Measurements from ENCODE around the gene MICAL3.

GRCh38 chr22:18063306-18063705 is 38.9 kb upstream of the MICAL3 start:
- TF ChIP-seq CTCF (IDR thresholded peaks at IDR 0.05; ENCODE audit: low read length) (no peak), EZH2phosphoT487 (IDR thresholded peaks at IDR 0.05; ENCODE audit: low read length) (no peak)

Measured in MM.1S (cell line).